HepG2 (cell line): ENCODE measurements around the gene FUT8. TPM values are rescaled to one million over a fixed set of nuclear protein-coding genes. Genes with fewer than 3 reads are reported as not detected.

ENCODE experiments used
- ATAC-seq: fragments of 200-7000 bp; cut with Tn5 transposase; 3 replicates; pipeline ENCODE4 v1.9.1; 2020; ENCODE audit warnings: mild to moderate bottlenecking, moderate library complexity
- BruUV-seq: library from RNA; stranded (reverse); fragments of 400-500 nt; replicated peaks from 2 replicates; lab custom pipeline; 2021; lab: Mats Ljungman, UMichigan
- CTCF ChIA-PET: fragments of 300-600 bp; formaldehyde crosslinking; extraction: SDS; loops from one replicate; lab custom pipeline; 2021; ENCODE audit warnings: low total read pairs, inconsistent platforms, low intra/inter-chr PET ratio; lab: Yijun Ruan, JAX
- POLR2A ChIA-PET: fragments of 350-600 bp; sonication (Branson Sonifier 250); formaldehyde crosslinking; loops from one replicate; lab custom pipeline; 2020; ENCODE audit warnings: antibody characterized with exemption, inconsistent platforms; lab: Yijun Ruan, JAX
- DNase-seq: peaks from one replicate; pipeline ENCODE4 v3.0.0-alpha.2; 2015; ENCODE audit warnings: low spot score
- FAIRE-seq: peaks from 3 replicates; lab custom pipeline; 2011; peaks lifted over from hg19 to GRCh38; lab: Jason Lieb, UNC
- H2AFZ ChIP-seq: one replicate; pipeline ENCODE4 v1.6.1; 2011; ENCODE audit warnings: low read length, inconsistent platforms
- H3K27ac ChIP-seq: fragments of 300-600 bp; 3 replicates; pipeline ENCODE4 v1.8.0; 2011; ENCODE audit warnings: mixed run types, mild to moderate bottlenecking, mixed read lengths, low read length, inconsistent platforms; ENCODE audit not compliant: insufficient read depth; ENCODE audit errors: extremely low read length
- H3K27me3 ChIP-seq, 2 experiments: fragments of 200-600 bp in 1 of 2; 2 replicates in 1 of 2; 3 replicates in 1 of 2; pipeline versions ENCODE4 v1.6.0 to v1.8.0; 2011; ENCODE audit warnings: low read length in 2 of 2, mild to moderate bottlenecking in 2 of 2, moderate library complexity in 2 of 2, inconsistent platforms in 1 of 2; ENCODE audit not compliant: insufficient read depth in 2 of 2, control insufficient read depth in 1 of 2
- H3K36me3 ChIP-seq, 2 experiments: fragments of 200-600 bp in 1 of 2; replicated peaks in 1 of 2; 2 replicates in 1 of 2; 3 replicates in 1 of 2; pipeline versions ENCODE4 v1.5.1 to v1.8.0; 2011; ENCODE audit warnings: low read length in 2 of 2, inconsistent platforms in 1 of 2; ENCODE audit not compliant: insufficient read depth in 2 of 2, control insufficient read depth in 1 of 2
- H3K4me1 ChIP-seq: 2 replicates; pipeline ENCODE4 v1.5.1; 2012; ENCODE audit warnings: low read length, inconsistent platforms; ENCODE audit not compliant: insufficient read depth
- H3K4me2 ChIP-seq: 2 replicates; pipeline ENCODE4 v1.6.0; 2011; ENCODE audit warnings: low read depth, low read length, inconsistent platforms
- H3K4me3 ChIP-seq, 3 experiments: fragments of 200-600 bp in 1 of 3; sonication (generic), shearing (Covaris generic) in 1 of 3; replicated peaks in 1 of 3; 2 replicates each; pipeline ENCODE4 v1.5.1; 2011 to 2016; ENCODE audit warnings: low read length in 3 of 3, inconsistent platforms in 2 of 3, low read depth in 2 of 3, mild to moderate bottlenecking in 2 of 3, control low read depth in 1 of 3, mixed read lengths in 1 of 3; ENCODE audit not compliant: insufficient read depth in 1 of 3
- H3K79me2 ChIP-seq: one replicate; pipeline ENCODE4 v1.6.1; 2011; ENCODE audit warnings: low read length, inconsistent platforms; ENCODE audit not compliant: insufficient read depth
- H3K9ac ChIP-seq: 2 replicates; pipeline ENCODE4 v1.6.0; 2011; ENCODE audit warnings: mild to moderate bottlenecking, low read depth, low read length, inconsistent platforms; ENCODE audit not compliant: insufficient read depth
- H3K9me3 ChIP-seq: 2 replicates; pipeline ENCODE4 v1.5.1; 2012; ENCODE audit warnings: mild to moderate bottlenecking, low read length
- H4K20me1 ChIP-seq: 2 replicates; pipeline ENCODE4 v1.6.0; 2011; ENCODE audit warnings: inconsistent platforms, mild to moderate bottlenecking, low read length, moderate library complexity; ENCODE audit not compliant: insufficient read depth
- AHR ChIP-seq: IDR thresholded peaks from 2 replicates; pipeline ENCODE4 v1.6.1; 2018; ENCODE audit warnings: missing genetic modification reagents, missing compliant biosample characterization
- ETV5 ChIP-seq: IDR thresholded peaks from 2 replicates; pipeline ENCODE4 v1.6.1; 2018; ENCODE audit warnings: missing biosample characterization, missing genetic modification reagents, inconsistent platforms, borderline replicate concordance
- FOXK1 ChIP-seq: sonication (generic); formaldehyde crosslinking; IDR thresholded peaks from 2 replicates; pipeline ENCODE4 v1.4.0; 2020; ENCODE audit warnings: low read depth, missing genetic modification reagents, borderline replicate concordance
- NCOA1 ChIP-seq: sonication (generic); formaldehyde crosslinking; IDR thresholded peaks from 2 replicates; pipeline ENCODE4 v1.9.0; 2021; ENCODE audit warnings: missing genetic modification reagents
- NFATC3 ChIP-seq: sonication (generic); formaldehyde crosslinking; IDR thresholded peaks from 2 replicates; pipeline ENCODE4 v1.5.1; 2020; ENCODE audit warnings: mild to moderate bottlenecking, missing genetic modification reagents
- NR2F1 ChIP-seq, 2 experiments: fragments of 450-650 bp in 1 of 2; formaldehyde crosslinking in 1 of 2; IDR thresholded peaks; 2 replicates each; pipeline versions ENCODE4 v1.5.0 to v1.6.1; 2016 to 2020; ENCODE audit warnings: mild to moderate bottlenecking in 1 of 2, missing compliant biosample characterization in 1 of 2, missing genetic modification reagents in 1 of 2, moderate library complexity in 1 of 2
- PCBP1 ChIP-seq: fragments of 200-400 bp; formaldehyde crosslinking; IDR thresholded peaks from 2 replicates; pipeline ENCODE4 v1.6.1; 2017; ENCODE audit warnings: mild to moderate bottlenecking, low read depth, low read length, borderline replicate concordance
- PHF21A ChIP-seq: sonication (generic); formaldehyde crosslinking; IDR thresholded peaks from 2 replicates; pipeline ENCODE4 v1.5.0; 2020; ENCODE audit warnings: mild to moderate bottlenecking, missing genetic modification reagents
- SALL1 ChIP-seq: sonication (generic); formaldehyde crosslinking; IDR thresholded peaks from 2 replicates; pipeline ENCODE4 v1.8.0; 2022; ENCODE audit warnings: mild to moderate bottlenecking, missing genetic modification reagents
- SMAD1 ChIP-seq: sonication (generic); formaldehyde crosslinking; IDR thresholded peaks from 2 replicates; pipeline ENCODE4 v1.4.0; 2020; ENCODE audit warnings: missing genetic modification reagents, low read depth, mild to moderate bottlenecking, borderline replicate concordance
- SP1 ChIP-seq, 2 experiments: fragments of 450-650 bp in 1 of 2; sonication (generic) in 1 of 2; formaldehyde crosslinking in 1 of 2; IDR thresholded peaks; 2 replicates each; pipeline versions ENCODE4 v1.4.0 to v1.6.1; 2016 to 2020; ENCODE audit warnings: missing genetic modification reagents in 1 of 2
- U2AF2 ChIP-seq: fragments of 200-400 bp; formaldehyde crosslinking; IDR thresholded peaks from 2 replicates; pipeline ENCODE4 v1.6.1; 2017; ENCODE audit warnings: low read depth, mild to moderate bottlenecking, low read length
- ZBTB25 ChIP-seq: IDR thresholded peaks from 2 replicates; pipeline ENCODE4 v1.6.1; 2018; ENCODE audit warnings: missing genetic modification reagents
- ZBTB39 ChIP-seq: sonication (generic); formaldehyde crosslinking; IDR thresholded peaks from 2 replicates; pipeline ENCODE4 v1.5.0; 2020; ENCODE audit warnings: missing genetic modification reagents
- ZFP90 ChIP-seq: sonication (generic); formaldehyde crosslinking; IDR thresholded peaks from 2 replicates; pipeline ENCODE4 v1.8.0; 2022; ENCODE audit warnings: missing genetic modification reagents, mild to moderate bottlenecking, inconsistent platforms, borderline replicate concordance
- ZNF276 ChIP-seq: sonication (generic); formaldehyde crosslinking; IDR thresholded peaks from 2 replicates; pipeline ENCODE4 v1.4.0; 2020; ENCODE audit warnings: mild to moderate bottlenecking, low read depth, missing genetic modification reagents
- ZNF724P ChIP-seq: sonication (generic); formaldehyde crosslinking; IDR thresholded peaks from 2 replicates; pipeline ENCODE4 v1.8.0; 2022; ENCODE audit warnings: missing genetic modification reagents, borderline replicate concordance
- ZNF841 ChIP-seq: sonication (generic); formaldehyde crosslinking; IDR thresholded peaks from 2 replicates; pipeline ENCODE4 v1.8.1; 2023; ENCODE audit warnings: missing genetic modification reagents, borderline replicate concordance
- WGBS: methylation state at CpG from one replicate; pipeline ENCODE4 v1.1.6; 2017; ENCODE audit warnings: low lambda C conversion rate; 5-methylcytosine and 5-hydroxymethylcytosine counted together
- in situ Hi-C: cut with HindIII; loops from 2 replicates; pipeline ENCODE4 v1.10.0; 2017; ENCODE audit warnings: low pct_unique_long_range_greater_than_20kb; ENCODE audit not compliant: extremely low pct_ligation_motif_present
- intact Hi-C: fragments of 100-400 bp; cut with micrococcal nuclease; formaldehyde crosslinking; loops from one replicate; pipeline ENCODE4 v1.10.0; 2022; ENCODE audit not compliant: unreplicated experiment
- polyA plus RNA-seq, 8 experiments: library from polyadenylated mRNA; depleted of rRNA in 3 of 8; stranded (reverse) in 7 of 8; unstranded in 1 of 8; fragments of >200 nt; fragmentation: Illumina TruSeq in 4 of 8; extraction: Trizol in 4 of 8; gene quantifications; 2 replicates each; pipeline versions ENCODE4 v1.2.1 to v1.2.3, GENCODE V29; 2011 to 2016; ENCODE audit warnings: low read depth in 4 of 8, missing spikeins in 1 of 8, mixed read lengths in 1 of 8; ENCODE audit not compliant: insufficient read depth in 1 of 8
- total RNA-seq, 5 experiments: library from RNA; depleted of rRNA; stranded (reverse); fragments of >200 nt; fragmentation: Illumina TruSeq; extraction: Trizol; gene quantifications; 2 replicates each; pipeline ENCODE4 v1.2.3, GENCODE V29; 2016; ENCODE audit warnings: low read depth in 1 of 5

The FUT8 gene
- total and polyA plus RNA-seq, 2 of the 13 experiments (the other 11 are each of a cell fraction or from before 2014, with no cell fraction given), result 9.3 to 17.5 TPM

- TF ChIP-seq NR2F1 (CRISPR knock-in tag; IDR thresholded peaks at IDR 0.05) (no peak), ZFP90 (CRISPR knock-in tag) (no peak), ZNF276 (no peak), AHR (CRISPR knock-in tag) (no peak), ZBTB39 (CRISPR knock-in tag) (no peak)
These were observed 226.7 kb downstream of the FUT8 start (continued) for GRCh38 chr14:65639216-65639615.

- Histone ChIP-seq H3K27ac (no peak overlapping the region), H3K4me2 (no peak overlapping the region), H4K20me1 (no peaks in the 10 kb centered on the region), H3K36me3 (no peaks in the 10 kb centered on the region), H3K27me3 (no peaks in the 10 kb centered on the region), H3K9me3 (no peaks in the 10 kb centered on the region), H3K4me3 (no peak overlapping the region), H3K4me1 (no peaks in the 10 kb centered on the region), H3K79me2 (no peaks in the 10 kb centered on the region), H2AFZ (no peak overlapping the region), H3K9ac (no peak overlapping the region)
- BruUV-seq, result no TSS peak
- 89% methylated on average over 2 of the region's 2 CpGs for WGBS
- DNase-seq (no peak), ATAC-seq (no peak), FAIRE-seq (no peak)
- CTCF ChIA-PET, result no interaction called here
- POLR2A ChIA-PET, result no interaction called here
- in situ Hi-C loops, result no loop called here
- intact Hi-C loops, result no loop called here
- TF ChIP-seq FOXK1 (CRISPR knock-in tag) (no peak), ZNF841 (CRISPR knock-in tag) (no peak), SP1 (IDR thresholded peaks at IDR 0.05) (no peak), SP1 (CRISPR knock-in tag; IDR thresholded peaks at IDR 0.05) (no peak), NCOA1 (no peak), U2AF2 (no peak), ZNF724P (CRISPR knock-in tag) (no peak), ETV5 (CRISPR knock-in tag) (no peak), SMAD1 (CRISPR knock-in tag) (no peak), ZBTB25 (CRISPR knock-in tag) (no peak), NFATC3 (CRISPR knock-in tag) (no peak), SALL1 (CRISPR knock-in tag) (no peak), PHF21A (no peak), PCBP1 (no peak)
These were observed 238.3 kb downstream of the FUT8 start for GRCh38 chr14:65650826-65651225.
